HCT116 (cell line): ENCODE data around the gene TXNDC11. TPM values are rescaled to one million over a fixed set of nuclear protein-coding genes. Genes with fewer than 3 reads are reported as not detected.
A peak's percentile ranks its signal among the peaks of the same experiment; 100 is the strongest.

ENCODE experiments used
- ATAC-seq: fragments of 200-7000 bp; cut with Tn5 transposase; 2 replicates; pipeline ENCODE4 v1.9.1; 2020; ENCODE audit warnings: mild to moderate bottlenecking, moderate library complexity
- BruUV-seq: library from RNA; stranded (reverse); fragments of 400-500 nt; replicated peaks from 2 replicates; lab custom pipeline; 2021; lab: Mats Ljungman, UMichigan
- CTCF ChIA-PET: fragments of 300-600 bp; sonication (Branson Sonifier 250); formaldehyde crosslinking; loops from one replicate; lab custom pipeline; 2021; ENCODE audit warnings: antibody characterized with exemption; lab: Charles Lee
- POLR2A ChIA-PET: fragments of 300-600, 350-600 bp; sonication (Branson Sonifier 250); formaldehyde crosslinking; loops from one replicate; lab custom pipeline; 2021; ENCODE audit warnings: antibody characterized with exemption; lab: Charles Lee
- RAD21 ChIA-PET, 2 experiments: fragments of 300-600 bp; sonication (Branson Sonifier 250); formaldehyde crosslinking; loops; one replicate each; lab custom pipeline; 2023; ENCODE audit warnings: low total read pairs in 2 of 2; ENCODE audit not compliant: uncharacterized antibody in 2 of 2, unreplicated experiment in 2 of 2, low non-redundant PET in 1 of 2; lab: Charles Lee
- DNase-seq: peaks from one replicate; pipeline ENCODE4 v3.0.0-alpha.2; 2010; ENCODE audit warnings: low read depth, low spot score
- H2AFZ ChIP-seq: fragments of 200-600 bp; shearing (Covaris generic), sonication (generic); 2 replicates; pipeline ENCODE4 v1.6.1; 2017; ENCODE audit warnings: low read depth, mixed run types, mixed read lengths, antibody characterized with exemption, low read length; ENCODE audit not compliant: poor library complexity, severe bottlenecking
- H3K27ac ChIP-seq: 2 replicates; pipeline ENCODE4 v1.5.1; 2012; ENCODE audit warnings: low read depth, low read length
- H3K27me3 ChIP-seq: fragments of 200-600 bp; sonication (generic); 2 replicates; pipeline ENCODE4 v1.6.1; 2016; ENCODE audit warnings: mixed run types, low read length, mixed read lengths; ENCODE audit not compliant: insufficient read depth
- H3K36me3 ChIP-seq, 2 experiments: fragments of 200-500 bp in 1 of 2; fragments of 200-600 bp in 1 of 2; sonication (Bioruptor generic) in 1 of 2; sonication (generic) in 1 of 2; 2 replicates each; pipeline versions ENCODE4 v1.5.1 to v1.6.1; 2014 to 2016; ENCODE audit warnings: low read length in 2 of 2, inconsistent platforms in 1 of 2, mixed read lengths in 1 of 2, mixed run types in 1 of 2; ENCODE audit not compliant: insufficient read depth in 2 of 2, control insufficient read depth in 1 of 2
- H3K4me1 ChIP-seq, 2 experiments: fragments of 200-600 bp in 1 of 2; sonication (generic) in 1 of 2; 2 replicates each; pipeline versions ENCODE4 v1.5.1 to v1.6.1; 2012 to 2017; ENCODE audit warnings: low read length in 2 of 2, inconsistent platforms in 1 of 2, mild to moderate bottlenecking in 1 of 2, mixed read lengths in 1 of 2, mixed run types in 1 of 2, moderate library complexity in 1 of 2; ENCODE audit not compliant: insufficient read depth in 2 of 2, control insufficient read depth in 1 of 2
- H3K4me2 ChIP-seq: fragments of 200-600 bp; sonication (generic); 2 replicates; pipeline ENCODE4 v1.6.1; 2017; ENCODE audit warnings: mixed run types, low read length, mixed read lengths
- H3K4me3 ChIP-seq, 2 experiments: fragments of 200-600 bp in 1 of 2; sonication (generic) in 1 of 2; replicated peaks in 1 of 2; 2 replicates each; pipeline ENCODE4 v1.5.1; 2011 to 2016; ENCODE audit warnings: low read length in 2 of 2, control low read depth in 1 of 2, low read depth in 1 of 2, mild to moderate bottlenecking in 1 of 2, mixed read lengths in 1 of 2, mixed run types in 1 of 2
- H3K79me2 ChIP-seq: fragments of 200-600 bp; sonication (generic); 2 replicates; pipeline ENCODE4 v1.6.1; 2017; ENCODE audit warnings: mild to moderate bottlenecking, mixed run types, low read length, moderate library complexity, mixed read lengths; ENCODE audit not compliant: insufficient read depth
- H3K9ac ChIP-seq: fragments of 200-600 bp; sonication (generic); 2 replicates; pipeline ENCODE4 v1.6.1; 2016; ENCODE audit warnings: low read length, mixed read lengths
- H3K9me2 ChIP-seq: fragments of 200-600 bp; sonication (generic), shearing (Covaris generic); 2 replicates; pipeline ENCODE4 v1.6.1; 2017; ENCODE audit warnings: mixed run types, mild to moderate bottlenecking, moderate library complexity; ENCODE audit not compliant: insufficient read depth
- H3K9me3 ChIP-seq, 2 experiments: fragments of 200-500 bp in 1 of 2; fragments of 200-600 bp in 1 of 2; sonication (Bioruptor generic) in 1 of 2; sonication (generic) in 1 of 2; 2 replicates each; pipeline ENCODE4 v1.6.1; 2014 to 2017; ENCODE audit warnings: low read length in 2 of 2, mixed read lengths in 2 of 2, inconsistent platforms in 1 of 2, low read depth in 1 of 2, mild to moderate bottlenecking in 1 of 2, mixed run types in 1 of 2, moderate library complexity in 1 of 2; ENCODE audit not compliant: control insufficient read depth in 1 of 2, insufficient read depth in 1 of 2
- H4K20me1 ChIP-seq: fragments of 200-600 bp; sonication (generic), shearing (Covaris generic); 2 replicates; pipeline ENCODE4 v1.6.1; 2017; ENCODE audit warnings: mixed run types, mild to moderate bottlenecking, moderate library complexity; ENCODE audit not compliant: insufficient read depth
- CEBPB ChIP-seq: IDR thresholded peaks from 2 replicates; pipeline ENCODE4 v1.6.1; 2012; ENCODE audit warnings: low read depth
- EGR1 ChIP-seq: IDR thresholded peaks from 2 replicates; pipeline ENCODE4 v1.6.1; 2012; ENCODE audit warnings: low read depth
- EZH2 ChIP-seq: fragments of 200-600 bp; sonication (generic); IDR thresholded peaks from 2 replicates; pipeline ENCODE4 v1.6.1; 2017; ENCODE audit warnings: antibody characterized with exemption, mixed run types
- FOSL1 ChIP-seq: IDR thresholded peaks from 2 replicates; pipeline ENCODE4 v1.6.1; 2012; ENCODE audit warnings: low read depth
- MAX ChIP-seq: IDR thresholded peaks from 2 replicates; pipeline ENCODE4 v1.6.1; 2012
- POLR2A ChIP-seq: IDR thresholded peaks from 2 replicates; pipeline ENCODE4 v1.7.0; 2011; ENCODE audit warnings: borderline replicate concordance; ENCODE audit not compliant: insufficient read depth, insufficient read length; ENCODE audit errors: extremely low read depth
- RAD21 ChIP-seq: IDR thresholded peaks from 2 replicates; pipeline ENCODE4 v1.6.1; 2012; ENCODE audit warnings: low read depth, mild to moderate bottlenecking
- SP1 ChIP-seq: IDR thresholded peaks from 2 replicates; pipeline ENCODE4 v1.6.1; 2012; ENCODE audit warnings: low read depth
- SRF ChIP-seq: IDR thresholded peaks from 2 replicates; pipeline ENCODE4 v1.6.1; 2012; ENCODE audit warnings: low read depth
- YY1 ChIP-seq: IDR thresholded peaks from 2 replicates; pipeline ENCODE4 v1.6.1; 2011; ENCODE audit warnings: low read length, low read depth, moderate library complexity, mild to moderate bottlenecking; ENCODE audit not compliant: insufficient replicate concordance; ENCODE audit errors: extremely low read depth
- ZNF274 ChIP-seq: fragments of 200-500 bp; sonication (Bioruptor generic); IDR thresholded peaks from 2 replicates; pipeline ENCODE4 v1.6.1; 2014; ENCODE audit warnings: mild to moderate bottlenecking, low read depth, low read length, inconsistent platforms
- intact Hi-C: fragments of 100-400 bp; cut with micrococcal nuclease; formaldehyde crosslinking; loops from 2 replicates; pipeline ENCODE4 v1.10.0; 2022
- total RNA-seq: library from RNA; stranded (reverse); gene quantifications from one replicate; pipeline ENCODE4 v1.2.1, GENCODE V29; 2021; ENCODE audit not compliant: unreplicated experiment
- TF ChIP-seq, protein P1 (sequence below): IDR thresholded peaks from 2 replicates; pipeline ENCODE4 v1.6.1; 2012; ENCODE audit warnings: low read depth

Gene TXNDC11
- total RNA-seq, 1 experiment from 2014 or later: 26.8 TPM

GRCh38 chr16:11742536-11743307 is at the start of gene TXNDC11 (continued):
- TF ChIP-seq ZNF274 (no peak), FOSL1 (no peak), MAX (peak; percentile 74), RAD21 (no peak), SP1 (peak; percentile 87), EZH2 (no peak), EGR1 (peak; percentile 59), SRF (no peak)

GRCh38 chr16:11791144-11791828 is 48.6 kb upstream of the TXNDC11 start:
- no peak overlapping the region for H3K27ac ChIP-seq
- no peak for ATAC-seq
- no peak overlapping the region for H3K4me3 ChIP-seq
- RAD21 ChIA-PET: interaction anchor here in 1 of 2 experiments (0.7 kb wide), 1 partner anchor 91 kb away, joined by 3 read pairs; no protein-coding TSS in a partner anchor
- H3K9me2 ChIP-seq: no peaks in the 10 kb centered on the region
- no TSS peak for BruUV-seq
- no peak overlapping the region for H2AFZ ChIP-seq
- TF ChIP-seq POLR2A (no peak), YY1 (no peak), SP1 (no peak), CEBPB (no peak), FOSL1 (no peak)
- TF ChIP-seq, protein P1, sequence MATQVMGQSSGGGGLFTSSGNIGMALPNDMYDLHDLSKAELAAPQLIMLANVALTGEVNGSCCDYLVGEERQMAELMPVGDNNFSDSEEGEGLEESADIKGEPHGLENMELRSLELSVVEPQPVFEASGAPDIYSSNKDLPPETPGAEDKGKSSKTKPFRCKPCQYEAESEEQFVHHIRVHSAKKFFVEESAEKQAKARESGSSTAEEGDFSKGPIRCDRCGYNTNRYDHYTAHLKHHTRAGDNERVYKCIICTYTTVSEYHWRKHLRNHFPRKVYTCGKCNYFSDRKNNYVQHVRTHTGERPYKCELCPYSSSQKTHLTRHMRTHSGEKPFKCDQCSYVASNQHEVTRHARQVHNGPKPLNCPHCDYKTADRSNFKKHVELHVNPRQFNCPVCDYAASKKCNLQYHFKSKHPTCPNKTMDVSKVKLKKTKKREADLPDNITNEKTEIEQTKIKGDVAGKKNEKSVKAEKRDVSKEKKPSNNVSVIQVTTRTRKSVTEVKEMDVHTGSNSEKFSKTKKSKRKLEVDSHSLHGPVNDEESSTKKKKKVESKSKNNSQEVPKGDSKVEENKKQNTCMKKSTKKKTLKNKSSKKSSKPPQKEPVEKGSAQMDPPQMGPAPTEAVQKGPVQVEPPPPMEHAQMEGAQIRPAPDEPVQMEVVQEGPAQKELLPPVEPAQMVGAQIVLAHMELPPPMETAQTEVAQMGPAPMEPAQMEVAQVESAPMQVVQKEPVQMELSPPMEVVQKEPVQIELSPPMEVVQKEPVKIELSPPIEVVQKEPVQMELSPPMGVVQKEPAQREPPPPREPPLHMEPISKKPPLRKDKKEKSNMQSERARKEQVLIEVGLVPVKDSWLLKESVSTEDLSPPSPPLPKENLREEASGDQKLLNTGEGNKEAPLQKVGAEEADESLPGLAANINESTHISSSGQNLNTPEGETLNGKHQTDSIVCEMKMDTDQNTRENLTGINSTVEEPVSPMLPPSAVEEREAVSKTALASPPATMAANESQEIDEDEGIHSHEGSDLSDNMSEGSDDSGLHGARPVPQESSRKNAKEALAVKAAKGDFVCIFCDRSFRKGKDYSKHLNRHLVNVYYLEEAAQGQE: no peak
- TF ChIP-seq, all 23 proteins: peak for 0
- H3K4me1 ChIP-seq: peaks cover 0 to 8% of the 10 kb centered on the region in 2 experiments; a peak in 1 of 4 replicates
- no peak overlapping the region for H3K9ac ChIP-seq
- CTCF ChIA-PET: no interaction called here
- H3K27me3 ChIP-seq: no peaks in the 10 kb centered on the region
- no peaks in the 10 kb centered on the region for H3K9me3 ChIP-seq
- intact Hi-C loops: no loop called here
- DNase-seq: no peak
- H3K79me2 ChIP-seq: peaks cover 96% of the 10 kb centered on the region
- peaks cover 3% of the 10 kb centered on the region; the same call in 1 of the 2 replicates for H4K20me1 ChIP-seq
- POLR2A ChIA-PET: no interaction called here
- H3K4me2 ChIP-seq: no peak overlapping the region
- 0 out of 4 replicates have a peak, but pooled peaks cover 0 to 9% of the 10 kb centered on the region in 2 experiments for H3K36me3 ChIP-seq
